Effector memory CD8-positive, alpha-beta T cell (primary cell): ENCODE measurements around the gene HES1.

Experiments used
- ATAC-seq: fragments of 150-1000 bp; cut with Tn5 transposase; replicated peaks from 2 replicates; pipeline ENCODE4 v1.10.0; 2021; ENCODE audit warnings: mild to moderate bottlenecking, moderate library complexity
- DNase-seq, 3 experiments: peaks; one replicate each; pipeline ENCODE4 v3.0.0; 2021
- H3K27ac Mint-ChIP-seq, 2 donors: one replicate each; pipeline ENCODE4 v1.8.0; 2022; ENCODE audit warnings: mild to moderate bottlenecking in 2 of 2, mixed read lengths in 2 of 2, moderate library complexity in 2 of 2
- H3K27me3 Mint-ChIP-seq, 2 donors: one replicate each; pipeline ENCODE4 v1.8.0; 2022; ENCODE audit warnings: mixed read lengths in 2 of 2
- H3K36me3 Mint-ChIP-seq: one replicate; pipeline ENCODE4 v1.8.0; 2022; ENCODE audit warnings: mild to moderate bottlenecking, moderate library complexity, mixed read lengths; ENCODE audit not compliant: insufficient read depth
- H3K4me1 Mint-ChIP-seq, 2 donors: one replicate each; pipeline ENCODE4 v1.8.0; 2022; ENCODE audit warnings: low read depth in 2 of 2, mixed read lengths in 2 of 2
- H3K4me3 Mint-ChIP-seq, 2 donors: one replicate each; pipeline ENCODE4 v1.8.0; 2022; ENCODE audit warnings: mild to moderate bottlenecking in 2 of 2, mixed read lengths in 2 of 2, moderate library complexity in 2 of 2
- H3K9me3 Mint-ChIP-seq, 2 donors: one replicate each; pipeline ENCODE4 v1.8.0; 2022; ENCODE audit warnings: mixed read lengths in 2 of 2

Gene HES1

DNA sequence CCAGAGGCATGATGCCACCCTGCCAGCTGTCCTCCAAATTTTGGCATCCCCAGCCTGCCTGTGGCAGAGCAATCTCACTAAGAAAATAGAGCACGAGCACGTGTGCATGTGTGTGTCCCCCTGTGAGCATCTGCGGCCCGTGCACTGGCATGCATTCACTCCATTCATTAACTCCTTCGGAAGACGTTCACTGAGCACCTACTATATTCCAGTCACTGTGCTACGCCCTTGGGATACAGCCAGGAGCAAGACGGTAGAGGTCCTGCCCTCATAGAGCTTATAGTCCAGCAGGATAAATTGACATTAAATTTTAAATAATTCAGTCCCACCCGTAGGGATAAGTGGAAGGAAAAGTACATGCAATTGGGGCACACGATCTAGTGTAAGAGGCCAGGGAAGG, 40.0 kb upstream of the HES1 start:
- H3K27me3 Mint-ChIP-seq, result peaks cover 30 to 70% of the 10 kb centered on the region in 2 donors
- H3K36me3 Mint-ChIP-seq, result peaks cover 10% of the 10 kb centered on the region
- no peaks in the 10 kb centered on the region for H3K4me1 Mint-ChIP-seq
- H3K4me3 Mint-ChIP-seq, result no peak overlapping the region
- H3K9me3 Mint-ChIP-seq, result no peaks in the 10 kb centered on the region
- DNase-seq (no peak), ATAC-seq (no peak)
- H3K27ac Mint-ChIP-seq, result no peak overlapping the region

DNA sequence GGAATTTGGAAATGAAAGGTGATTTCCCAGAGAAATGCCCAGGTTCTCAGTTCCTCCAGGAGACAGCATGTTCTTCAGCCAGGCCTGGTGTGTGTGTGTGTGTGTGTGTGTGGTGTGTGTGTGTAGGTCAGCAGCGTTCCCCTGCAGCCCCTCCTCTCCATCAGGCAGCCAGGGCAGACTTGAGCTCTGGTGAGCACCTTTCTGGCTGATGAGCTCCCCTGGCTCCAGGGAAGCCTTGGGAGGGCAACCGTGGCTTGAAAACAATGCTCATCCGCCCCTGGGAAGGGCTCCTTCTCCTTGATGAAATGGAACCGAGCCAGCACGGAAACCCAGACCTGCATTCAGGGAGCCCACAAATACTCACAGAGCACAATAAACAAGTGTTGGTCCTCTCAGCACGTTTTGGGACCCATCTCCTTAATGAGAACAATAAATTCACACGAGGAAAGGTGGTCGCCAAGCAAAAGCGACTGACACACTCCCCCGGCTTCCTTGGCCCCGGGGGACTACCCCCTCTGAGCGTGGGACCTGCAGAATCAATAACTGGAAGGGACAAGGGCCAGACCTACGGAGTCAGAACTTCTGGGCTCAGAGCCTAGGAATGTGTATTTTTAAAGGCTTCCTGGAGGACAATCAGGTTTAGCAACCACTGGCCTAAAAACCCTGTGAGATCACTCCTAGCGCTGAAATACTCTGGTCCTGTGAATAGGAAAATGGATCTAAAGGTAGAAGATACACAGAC, 38.6 kb upstream of the HES1 start:
- Mint-ChIP-seq H3K27ac (no peak overlapping the region), H3K27me3 (peaks cover 31 to 70% of the 10 kb centered on the region in 2 donors), H3K36me3 (peaks cover 10% of the 10 kb centered on the region), H3K4me1 (no peaks in the 10 kb centered on the region), H3K9me3 (no peaks in the 10 kb centered on the region), H3K4me3 (no peak overlapping the region)
- DNase-seq, result no peak
- ATAC-seq, result no peak

DNA sequence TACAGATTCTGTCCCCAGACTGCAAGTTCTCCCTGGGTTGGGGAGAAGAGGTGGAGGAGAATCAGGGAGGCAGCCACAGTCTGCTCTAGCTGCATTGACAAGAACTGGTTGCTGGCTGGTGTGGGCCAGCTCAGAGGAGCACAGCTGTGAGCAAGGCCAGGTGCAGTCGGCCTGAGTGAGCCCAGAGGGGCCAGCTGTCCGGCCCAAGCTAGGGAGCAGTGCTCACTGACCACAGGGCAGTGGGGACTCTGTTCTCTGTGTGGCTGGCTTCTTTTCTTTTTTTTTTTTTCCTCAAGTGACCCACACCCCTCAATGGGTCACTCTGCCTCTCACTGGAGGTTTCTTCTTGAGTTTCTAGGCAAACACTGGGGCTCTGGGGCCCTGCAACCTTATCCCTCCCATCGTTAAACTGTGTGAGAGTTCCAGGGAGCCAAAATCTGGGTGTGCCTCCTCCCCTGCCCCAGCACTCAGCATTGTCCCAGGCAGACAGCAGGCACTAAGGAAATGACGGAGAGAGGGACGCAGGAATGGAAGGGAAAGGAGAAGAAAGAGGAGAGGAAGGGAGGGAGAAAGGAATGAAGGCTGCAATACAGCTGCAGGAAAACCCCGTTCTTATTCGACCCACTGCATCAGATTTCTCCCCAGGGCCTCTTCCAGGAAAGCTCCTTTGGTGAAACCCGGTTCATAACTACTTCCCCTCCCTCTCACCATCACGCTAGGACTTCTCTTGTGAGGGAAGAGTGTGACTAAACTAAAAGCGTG, 37.7 kb upstream of the HES1 start:
- ATAC-seq (no peak), DNase-seq (no peak)
- Mint-ChIP-seq H3K4me1 (peaks cover 0 to under 1% of the 10 kb centered on the region in 2 donors), H3K9me3 (no peaks in the 10 kb centered on the region), H3K36me3 (peaks cover 10% of the 10 kb centered on the region), H3K27ac (peak overlapping the region in 1 of 2 donors; percentile 55), H3K4me3 (no peak overlapping the region), H3K27me3 (peaks cover 38 to 75% of the 10 kb centered on the region in 2 donors)

DNA sequence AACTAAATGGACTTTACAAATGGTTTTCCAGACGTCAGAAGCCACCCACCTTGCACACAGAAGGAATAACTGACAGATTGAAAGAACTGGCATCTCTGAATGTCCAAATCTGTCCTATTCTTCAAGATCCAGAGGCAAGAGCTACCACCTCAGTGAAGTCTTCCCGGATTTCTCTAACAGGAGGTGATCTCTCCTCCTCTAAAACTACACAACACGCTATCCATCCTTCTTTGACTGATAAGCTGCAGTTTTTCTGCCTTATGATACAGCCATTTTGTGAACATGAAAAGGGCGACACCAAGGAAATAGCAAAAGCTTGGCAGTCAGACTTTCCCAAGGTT, 37.1 kb upstream of the HES1 start:
- Mint-ChIP-seq H3K4me1 (peaks cover 0 to 4% of the 10 kb centered on the region in 2 donors), H3K27ac (peak overlapping the region in 1 of 2 donors; percentile 55), H3K27me3 (peaks cover 42 to 80% of the 10 kb centered on the region in 2 donors), H3K9me3 (no peaks in the 10 kb centered on the region), H3K36me3 (peaks cover 10% of the 10 kb centered on the region), H3K4me3 (no peak overlapping the region)
- ATAC-seq, result no peak
- no peak for DNase-seq

DNA sequence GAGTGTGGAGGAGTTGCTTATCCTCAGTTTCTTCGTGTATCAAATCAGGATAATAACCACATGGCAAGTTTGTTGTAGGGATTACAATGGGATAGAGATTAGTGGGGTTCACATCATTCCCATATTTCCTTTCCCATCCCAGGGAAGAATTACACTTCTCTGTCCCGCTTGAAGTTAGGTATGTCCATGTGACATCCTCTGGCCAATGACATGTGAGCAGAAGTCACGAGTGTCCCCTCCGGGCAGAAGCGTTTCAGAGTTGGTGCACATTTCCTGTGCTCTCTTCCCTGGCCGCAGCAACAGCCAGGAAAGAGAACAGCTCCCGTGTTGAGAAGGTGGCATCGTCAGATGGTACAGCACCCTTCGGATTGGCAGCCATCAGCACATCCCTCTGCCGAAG, 36.7 kb upstream of the HES1 start:
- Mint-ChIP-seq H3K27me3 (peaks cover 42 to 85% of the 10 kb centered on the region in 2 donors), H3K9me3 (no peaks in the 10 kb centered on the region), H3K4me1 (peaks cover 0 to 4% of the 10 kb centered on the region in 2 donors), H3K4me3 (no peak overlapping the region), H3K27ac (no peak overlapping the region), H3K36me3 (peaks cover 11% of the 10 kb centered on the region)
- DNase-seq (no peak), ATAC-seq (no peak)

DNA sequence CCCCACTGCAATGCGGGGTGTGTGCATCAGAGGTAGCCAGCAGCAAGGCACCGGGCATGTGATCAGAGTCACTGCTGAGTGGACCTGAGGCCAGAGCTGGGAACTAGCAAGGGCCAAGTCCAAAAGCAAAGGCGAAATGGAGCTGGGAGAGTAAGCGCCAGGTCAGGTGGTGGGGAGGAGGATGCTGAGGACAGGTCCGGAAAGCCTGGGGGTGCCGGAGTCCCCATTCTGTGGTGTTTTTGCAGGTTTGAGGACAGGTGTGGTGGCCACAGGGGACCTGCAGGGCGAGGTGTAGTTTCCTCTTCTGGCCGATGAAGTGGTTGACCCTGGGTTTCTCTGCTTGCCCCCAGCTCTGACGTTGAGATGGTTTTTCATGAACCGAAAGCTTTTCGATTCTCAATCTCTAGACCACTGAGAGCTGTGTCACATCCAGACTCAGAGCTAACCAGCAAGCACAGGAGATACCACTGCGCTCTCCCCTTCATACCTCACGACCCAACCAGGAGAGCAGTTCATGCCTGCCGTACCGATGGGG, 35.0 kb upstream of the HES1 start:
- H3K36me3 Mint-ChIP-seq, result peaks cover 13% of the 10 kb centered on the region
- H3K27me3 Mint-ChIP-seq, result peaks cover 51 to 89% of the 10 kb centered on the region in 2 donors
- DNase-seq (no peak), ATAC-seq (no peak)
- no peaks in the 10 kb centered on the region for H3K9me3 Mint-ChIP-seq
- H3K4me3 Mint-ChIP-seq, result no peak overlapping the region
- peaks cover 0 to 4% of the 10 kb centered on the region in 2 donors for H3K4me1 Mint-ChIP-seq
- H3K27ac Mint-ChIP-seq, result no peak overlapping the region

DNA sequence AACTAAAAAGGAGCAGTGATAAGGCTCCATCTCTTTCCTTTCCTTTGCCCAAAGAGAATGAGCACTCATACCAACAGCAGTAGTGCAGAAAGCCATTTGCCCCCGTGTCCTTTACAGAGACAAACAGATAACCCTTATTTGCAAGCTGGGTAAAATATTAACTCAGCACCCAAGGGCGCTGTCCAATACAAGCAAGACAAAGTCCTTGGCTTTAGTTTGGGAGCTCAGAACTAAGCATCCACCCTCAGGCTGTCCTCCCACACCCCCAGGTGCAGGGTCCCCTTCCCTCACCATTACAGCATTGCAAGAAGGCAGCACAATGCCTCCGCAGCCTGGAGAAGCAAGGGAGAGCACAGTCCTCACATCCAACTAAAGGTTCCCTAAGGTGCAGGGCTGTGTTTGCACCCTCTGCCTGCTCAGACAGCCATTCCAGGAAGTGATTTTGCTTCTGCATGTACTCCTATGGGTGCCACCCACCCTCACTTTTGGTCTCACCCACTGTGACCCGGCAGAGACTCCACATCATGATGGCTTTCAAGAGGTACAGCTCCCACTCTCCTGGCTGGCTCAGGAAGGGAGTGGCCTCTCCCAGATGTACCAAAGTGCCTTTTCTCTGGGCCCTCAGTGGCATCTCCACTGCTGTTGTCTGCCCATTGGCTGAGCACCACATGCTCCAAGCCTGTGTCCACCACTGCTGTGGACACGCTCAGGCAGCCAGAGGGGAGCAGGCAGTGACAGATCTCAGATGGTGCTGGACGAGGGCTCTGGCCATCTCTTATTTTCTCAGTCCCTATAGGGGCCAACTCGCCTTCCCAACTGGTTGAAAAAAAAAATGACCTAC, 34.1 kb upstream of the HES1 start:
- Mint-ChIP-seq H3K4me3 (no peak overlapping the region), H3K27ac (no peak overlapping the region), H3K9me3 (no peaks in the 10 kb centered on the region), H3K27me3 (peaks cover 58 to 94% of the 10 kb centered on the region in 2 donors), H3K4me1 (peaks cover 0 to 4% of the 10 kb centered on the region in 2 donors), H3K36me3 (peaks cover 9% of the 10 kb centered on the region)
- no peak for ATAC-seq
- no peak for DNase-seq

DNA sequence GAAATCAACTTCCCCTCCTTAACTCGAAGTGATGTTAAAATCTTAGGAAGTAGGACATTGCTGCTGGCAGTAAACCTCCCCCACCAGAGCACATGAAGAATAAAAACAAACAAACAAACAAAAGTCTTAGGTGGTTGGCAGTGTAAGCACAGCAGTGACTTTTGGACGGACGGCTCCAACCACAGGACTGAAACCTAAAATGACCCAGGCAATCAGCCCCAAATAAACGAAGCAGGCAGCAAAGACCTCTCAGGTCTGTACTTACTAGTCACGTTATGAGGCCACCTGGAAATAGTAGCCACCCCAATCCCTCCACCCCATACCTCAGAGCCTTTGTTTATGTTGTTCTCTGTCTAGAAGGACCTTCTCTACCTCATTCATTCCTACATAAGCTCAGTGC, 33.5 kb upstream of the HES1 start:
- Mint-ChIP-seq H3K27me3 (peaks cover 61 to 100% of the 10 kb centered on the region in 2 donors), H3K36me3 (peaks cover 9% of the 10 kb centered on the region), H3K4me3 (no peak overlapping the region), H3K27ac (no peak overlapping the region), H3K4me1 (peaks cover 0 to 4% of the 10 kb centered on the region in 2 donors), H3K9me3 (no peaks in the 10 kb centered on the region)
- DNase-seq (no peak), ATAC-seq (no peak)

DNA sequence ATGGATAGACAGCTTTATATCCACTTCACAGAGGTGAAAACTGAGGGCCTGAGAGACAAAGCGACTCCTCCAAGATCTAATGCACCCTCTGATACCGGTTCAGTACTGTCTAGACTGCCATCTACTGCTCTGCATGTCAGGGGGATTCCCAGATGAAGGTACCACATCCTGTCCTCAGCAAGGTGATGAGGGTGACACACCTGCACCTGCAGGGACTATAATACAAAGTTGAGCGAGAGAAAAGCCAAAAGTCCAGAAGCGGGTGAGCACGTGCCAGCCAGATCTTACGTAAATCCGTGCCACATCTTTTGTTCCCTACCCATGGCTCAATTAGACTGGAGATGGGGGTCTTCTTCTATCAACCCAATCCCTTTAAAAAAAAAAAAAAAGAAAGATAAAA, 32.4 kb upstream of the HES1 start:
- no peak overlapping the region for H3K4me3 Mint-ChIP-seq
- no peak for DNase-seq
- no peaks in the 10 kb centered on the region for H3K9me3 Mint-ChIP-seq
- peaks cover 9% of the 10 kb centered on the region for H3K36me3 Mint-ChIP-seq
- H3K27ac Mint-ChIP-seq, result no peak overlapping the region
- peak; percentile 78 for ATAC-seq
- H3K27me3 Mint-ChIP-seq, result peaks cover 68 to 98% of the 10 kb centered on the region in 2 donors
- peaks cover 0 to 4% of the 10 kb centered on the region in 2 donors for H3K4me1 Mint-ChIP-seq

DNA sequence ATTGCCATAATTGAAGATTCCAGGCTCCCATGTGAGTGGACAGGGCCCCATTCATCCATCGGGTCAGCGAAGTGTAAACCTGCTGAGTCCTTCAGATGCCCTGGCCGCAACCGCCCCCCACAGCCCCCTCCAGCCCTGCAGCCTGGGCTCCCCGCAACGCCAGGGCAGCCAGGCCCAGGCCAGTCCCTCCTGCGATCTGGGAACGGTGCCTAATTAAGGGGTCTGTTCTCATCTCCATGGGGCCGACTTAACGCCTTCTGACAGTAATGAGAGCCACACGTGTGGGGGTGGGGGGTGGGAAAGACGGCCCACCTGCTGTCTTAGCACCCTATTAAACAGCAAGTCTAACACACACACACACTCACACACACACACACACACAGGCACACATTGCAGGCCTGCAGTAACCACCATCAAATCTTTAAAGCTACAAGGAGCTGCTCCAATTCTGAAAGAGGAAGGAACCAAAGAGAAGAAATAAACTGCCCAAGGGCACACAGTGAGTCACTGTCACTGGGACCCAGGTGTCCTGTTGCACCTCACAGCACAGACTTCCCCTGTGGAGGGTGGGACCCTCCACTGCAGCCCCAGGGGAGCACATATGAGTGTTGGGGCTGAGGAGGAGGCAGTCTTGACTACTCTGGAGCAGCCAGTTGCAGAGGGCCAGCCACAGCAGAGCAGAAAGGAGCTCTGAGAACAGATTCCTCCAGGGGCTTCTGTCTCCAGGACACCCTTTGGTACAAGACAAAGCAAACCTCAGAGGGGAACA, 31.8 kb upstream of the HES1 start:
- H3K9me3 Mint-ChIP-seq, result no peaks in the 10 kb centered on the region
- peaks cover 9% of the 10 kb centered on the region for H3K36me3 Mint-ChIP-seq
- peaks cover 0 to 4% of the 10 kb centered on the region in 2 donors for H3K4me1 Mint-ChIP-seq
- H3K27me3 Mint-ChIP-seq, result peaks cover 68 to 96% of the 10 kb centered on the region in 2 donors
- no peak overlapping the region for H3K4me3 Mint-ChIP-seq
- no peak overlapping the region for H3K27ac Mint-ChIP-seq
- DNase-seq, result no peak
- peak; percentile 62 for ATAC-seq

DNA sequence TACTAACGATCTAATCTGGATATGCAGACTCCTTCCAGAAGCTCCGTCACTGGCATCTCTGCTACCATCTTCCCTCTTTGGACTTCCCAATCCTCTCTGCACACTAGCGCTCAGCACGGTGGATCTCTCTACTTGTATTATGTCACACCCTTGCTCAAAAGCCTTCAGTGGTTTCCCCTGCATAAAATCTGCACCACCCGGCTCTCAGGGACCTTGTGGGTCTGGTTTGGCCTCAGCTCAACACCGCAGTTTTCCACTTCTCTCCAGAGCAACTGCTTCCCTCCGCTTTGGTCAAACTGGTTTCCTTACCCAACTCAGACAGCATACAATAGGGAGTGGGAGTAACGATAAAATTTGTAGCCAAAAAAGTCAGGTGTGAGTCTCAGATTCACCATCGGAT, 30.7 kb upstream of the HES1 start:
- Mint-ChIP-seq H3K4me1 (peaks cover 0 to 4% of the 10 kb centered on the region in 2 donors), H3K4me3 (no peak overlapping the region)

DNA sequence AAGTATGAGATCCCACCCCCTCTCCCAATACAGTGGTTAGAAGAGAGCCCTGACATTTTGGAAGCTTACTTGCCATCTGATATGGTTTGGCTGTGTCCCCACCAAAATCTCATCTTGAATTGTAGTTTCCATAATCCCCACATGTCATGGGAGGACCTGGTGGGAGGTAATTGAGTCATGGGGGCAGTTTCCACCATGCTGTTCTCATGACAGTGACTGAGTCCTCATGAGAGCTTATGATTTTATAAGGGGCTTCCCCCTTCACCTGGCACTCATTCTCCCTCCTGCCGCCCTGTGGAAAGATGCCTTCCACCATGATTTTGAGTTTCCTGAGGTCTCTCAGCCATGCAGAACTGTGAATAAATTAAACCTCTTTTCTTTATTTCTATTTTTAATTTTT, 28.8 kb upstream of the HES1 start:
- Mint-ChIP-seq H3K27me3 (peaks cover 57 to 84% of the 10 kb centered on the region in 2 donors), H3K4me3 (no peak overlapping the region), H3K36me3 (peaks cover 3% of the 10 kb centered on the region), H3K27ac (no peak overlapping the region), H3K4me1 (peaks cover 0 to 4% of the 10 kb centered on the region in 2 donors), H3K9me3 (no peaks in the 10 kb centered on the region)
- ATAC-seq (no peak), DNase-seq (no peak)

More for the DNA sequence above, 30.7 kb upstream of the HES1 start:
- no peaks in the 10 kb centered on the region for H3K9me3 Mint-ChIP-seq
- peaks cover 6% of the 10 kb centered on the region for H3K36me3 Mint-ChIP-seq
- H3K27me3 Mint-ChIP-seq, result peaks cover 65 to 92% of the 10 kb centered on the region in 2 donors
- ATAC-seq, result no peak
- H3K27ac Mint-ChIP-seq, result no peak overlapping the region
- no peak for DNase-seq
